GM19463 (cell line): ENCODE data around the gene SAT2.
"Not testable (repeated sequence)": the region's sequence is repeated elsewhere in the genome, so short reads cannot be mapped to it uniquely, and the experiment has no call there.

Source experiments
- ATAC-seq: cut with Tn5 transposase; IDR thresholded peaks from one replicate; pipeline ENCODE4 v1.9.1; 2021; ENCODE audit warnings: mild to moderate bottlenecking, moderate library complexity; ENCODE audit not compliant: unreplicated experiment

SAT2 gene

GRCh38 chr17:7634384-7634783 lies 6.8 kb upstream of the SAT2 start:
- ATAC-seq = no peak

- ATAC-seq = no peak
Measured at GRCh38 chr17:7633093-7633492, 5.5 kb upstream of the SAT2 start.

- ATAC-seq = no peak
Measured at GRCh38 chr17:7632492-7632894, 4.9 kb upstream of the SAT2 start.

GRCh38 chr17:7631398-7632380 lies 4.1 kb upstream of the SAT2 start:
- no peak for ATAC-seq

GRCh38 chr17:7629939-7630571 lies 2.4 kb upstream of the SAT2 start, which contains the start of gene SHBG:
TSS of gene SHBG (plus strand) at chr17:7630135. CDS start at chr17:7630173, 38 bp downstream.
- ATAC-seq = no peak

GRCh38 chr17:7626956-7627249 lies 718 bp downstream of the SAT2 start:
- no peak for ATAC-seq

- ATAC-seq = no peak
Measured at GRCh38 chr17:7626307-7626706, 1.3 kb downstream of the SAT2 start.

GRCh38 chr17:7625749-7626148 lies 1.9 kb downstream of the SAT2 start:
- not testable (repeated sequence) for ATAC-seq

- ATAC-seq = no peak
Measured at GRCh38 chr17:7623661-7624060, 4.0 kb downstream of the SAT2 start.

GRCh38 chr17:7620835-7621234 lies 6.8 kb downstream of the SAT2 start:
- ATAC-seq = no peak

GRCh38 chr17:7618608-7619007 lies 9.0 kb downstream of the SAT2 start:
- no peak for ATAC-seq

- no peak for ATAC-seq
Measured at GRCh38 chr17:7615265-7615747, 12.3 kb downstream of the SAT2 start.

- ATAC-seq = peak; percentile 90
Measured at GRCh38 chr17:7614425-7615264, 13.0 kb downstream of the SAT2 start, which contains the start of gene FXR2. TSS of gene FXR2 (minus strand) at chr17:7614897. CDS start at chr17:7614532, 365 bp downstream.

GRCh38 chr17:7613769-7614424 lies 13.7 kb downstream of the SAT2 start:
- no peak for ATAC-seq

GRCh38 chr17:7612294-7612640 lies 15.4 kb downstream of the SAT2 start:
- ATAC-seq = no peak

GRCh38 chr17:7611635-7612293 lies 15.9 kb downstream of the SAT2 start:
- ATAC-seq = no peak

- no peak for ATAC-seq
Measured at GRCh38 chr17:7610641-7611040, 17.0 kb downstream of the SAT2 start.

- no peak for ATAC-seq
Measured at GRCh38 chr17:7606280-7606679, 21.3 kb downstream of the SAT2 start.

- not testable (repeated sequence) for ATAC-seq
Measured at GRCh38 chr17:7597561-7597960, 30.1 kb downstream of the SAT2 start.

GRCh38 chr17:7593296-7593695 lies 34.3 kb downstream of the SAT2 start:
- no peak for ATAC-seq
